ENCODE data around the gene EARS2.

DNA sequence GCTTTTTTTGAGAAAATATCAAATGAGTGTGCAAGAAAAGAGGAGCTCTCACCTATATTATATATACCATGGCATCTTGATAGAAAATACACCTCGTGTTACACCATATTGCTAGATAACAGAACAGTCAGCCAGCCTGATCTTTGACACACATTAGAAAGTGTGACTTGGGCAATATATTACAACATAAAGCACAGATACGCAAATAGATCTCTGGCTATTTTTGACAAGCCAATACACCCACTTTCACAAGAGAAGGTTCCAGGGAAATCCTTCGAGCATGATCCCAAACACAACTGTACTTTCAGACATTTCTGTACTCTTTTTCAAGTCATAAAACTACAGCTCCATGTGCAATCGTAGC is 56.3 kb downstream of the EARS2 start:
- TF ChIP-seq, protein P1, sequence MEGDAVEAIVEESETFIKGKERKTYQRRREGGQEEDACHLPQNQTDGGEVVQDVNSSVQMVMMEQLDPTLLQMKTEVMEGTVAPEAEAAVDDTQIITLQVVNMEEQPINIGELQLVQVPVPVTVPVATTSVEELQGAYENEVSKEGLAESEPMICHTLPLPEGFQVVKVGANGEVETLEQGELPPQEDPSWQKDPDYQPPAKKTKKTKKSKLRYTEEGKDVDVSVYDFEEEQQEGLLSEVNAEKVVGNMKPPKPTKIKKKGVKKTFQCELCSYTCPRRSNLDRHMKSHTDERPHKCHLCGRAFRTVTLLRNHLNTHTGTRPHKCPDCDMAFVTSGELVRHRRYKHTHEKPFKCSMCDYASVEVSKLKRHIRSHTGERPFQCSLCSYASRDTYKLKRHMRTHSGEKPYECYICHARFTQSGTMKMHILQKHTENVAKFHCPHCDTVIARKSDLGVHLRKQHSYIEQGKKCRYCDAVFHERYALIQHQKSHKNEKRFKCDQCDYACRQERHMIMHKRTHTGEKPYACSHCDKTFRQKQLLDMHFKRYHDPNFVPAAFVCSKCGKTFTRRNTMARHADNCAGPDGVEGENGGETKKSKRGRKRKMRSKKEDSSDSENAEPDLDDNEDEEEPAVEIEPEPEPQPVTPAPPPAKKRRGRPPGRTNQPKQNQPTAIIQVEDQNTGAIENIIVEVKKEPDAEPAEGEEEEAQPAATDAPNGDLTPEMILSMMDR (IDR thresholded peaks at IDR 0.05; ENCODE audit: low read length): no peak
- no peak for TF ChIP-seq EZH2 (optimal IDR thresholded peaks at IDR 0.05; ENCODE audit: low read depth, low read length)
- no peak for TF ChIP-seq EZH2phosphoT487 (IDR thresholded peaks at IDR 0.05; ENCODE audit: low read length)
